Measurements from ENCODE around the gene MYLK2.
"Not testable (repeated sequence)": the region's sequence is repeated elsewhere in the genome, so short reads cannot be mapped to it uniquely, and the experiment has no call there.

Gene MYLK2

DNA sequence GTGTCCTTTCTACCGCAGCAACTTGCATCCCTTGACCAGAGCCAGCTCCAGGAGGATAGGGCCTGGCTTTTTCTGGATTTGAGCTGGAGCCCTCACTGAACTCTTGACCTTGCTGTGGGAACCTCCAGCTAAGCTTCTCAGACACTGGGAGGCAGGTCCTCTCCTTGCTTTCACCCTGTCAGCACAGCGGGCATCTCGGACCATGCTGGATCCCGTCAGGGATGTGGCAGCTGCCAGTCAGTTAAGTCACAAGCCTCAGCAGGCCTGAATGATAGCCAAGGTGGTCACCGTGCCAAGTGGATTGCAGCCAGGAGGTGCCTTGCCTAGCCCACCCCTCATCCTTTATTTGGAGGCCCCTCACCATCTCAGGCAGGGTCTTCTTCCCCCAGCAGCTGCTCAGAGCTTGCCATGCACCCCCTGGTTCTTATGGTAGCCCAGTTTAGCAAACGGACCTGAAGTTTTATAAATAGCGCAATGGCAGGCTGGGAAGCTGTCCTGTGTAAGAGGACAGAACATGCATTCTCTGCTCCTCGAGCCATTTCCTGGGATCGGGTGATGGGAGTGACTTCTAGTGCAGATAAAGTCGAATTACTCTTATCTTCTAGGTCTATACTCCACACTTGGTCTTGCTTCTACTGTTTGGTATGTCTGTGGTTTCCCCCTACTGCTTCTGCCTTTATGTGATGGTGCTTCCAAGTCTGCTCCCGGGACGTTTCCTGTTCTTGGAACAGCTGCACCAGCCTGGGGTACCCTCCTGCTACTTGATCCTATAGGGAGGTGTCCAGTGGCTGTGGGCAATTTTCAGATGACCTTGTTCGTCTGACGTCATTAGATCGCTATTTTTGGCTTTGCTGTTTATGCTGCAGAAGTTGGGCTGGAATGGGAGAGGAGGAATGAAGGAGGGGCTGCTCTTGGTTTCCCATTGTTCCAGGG, 7.1 kb upstream of the MYLK2 start:
- Histone ChIP-seq H3K4me1 (peaks cover 8% of the 10 kb centered on the region), H3K27me3 (no peaks in the 10 kb centered on the region), H3K4me3 (ENCODE audit: low read depth, low read length) (no peak overlapping the region), H3K9me3 (no peaks in the 10 kb centered on the region), H3K36me3 (peaks cover 3% of the 10 kb centered on the region; the same call in 1 of the 2 replicates)
- TF ChIP-seq, protein P1, sequence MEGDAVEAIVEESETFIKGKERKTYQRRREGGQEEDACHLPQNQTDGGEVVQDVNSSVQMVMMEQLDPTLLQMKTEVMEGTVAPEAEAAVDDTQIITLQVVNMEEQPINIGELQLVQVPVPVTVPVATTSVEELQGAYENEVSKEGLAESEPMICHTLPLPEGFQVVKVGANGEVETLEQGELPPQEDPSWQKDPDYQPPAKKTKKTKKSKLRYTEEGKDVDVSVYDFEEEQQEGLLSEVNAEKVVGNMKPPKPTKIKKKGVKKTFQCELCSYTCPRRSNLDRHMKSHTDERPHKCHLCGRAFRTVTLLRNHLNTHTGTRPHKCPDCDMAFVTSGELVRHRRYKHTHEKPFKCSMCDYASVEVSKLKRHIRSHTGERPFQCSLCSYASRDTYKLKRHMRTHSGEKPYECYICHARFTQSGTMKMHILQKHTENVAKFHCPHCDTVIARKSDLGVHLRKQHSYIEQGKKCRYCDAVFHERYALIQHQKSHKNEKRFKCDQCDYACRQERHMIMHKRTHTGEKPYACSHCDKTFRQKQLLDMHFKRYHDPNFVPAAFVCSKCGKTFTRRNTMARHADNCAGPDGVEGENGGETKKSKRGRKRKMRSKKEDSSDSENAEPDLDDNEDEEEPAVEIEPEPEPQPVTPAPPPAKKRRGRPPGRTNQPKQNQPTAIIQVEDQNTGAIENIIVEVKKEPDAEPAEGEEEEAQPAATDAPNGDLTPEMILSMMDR (IDR thresholded peaks at IDR 0.05; ENCODE audit: low read depth, low read length), result no peak
- DNase-seq, result no peak

GRCh38 chr20:31813611-31814010, 5.5 kb upstream of the MYLK2 start:
- peaks cover 8% of the 10 kb centered on the region for H3K4me1 ChIP-seq
- H3K27me3 ChIP-seq, result no peaks in the 10 kb centered on the region
- no peak for DNase-seq
- H3K4me3 ChIP-seq (ENCODE audit: low read depth, low read length), result no peak overlapping the region
- TF ChIP-seq, protein P1 (IDR thresholded peaks at IDR 0.05; ENCODE audit: low read depth, low read length), result no peak
- H3K9me3 ChIP-seq, result no peaks in the 10 kb centered on the region
- 0 out of 2 replicates have a peak, but pooled peaks cover 3% of the 10 kb centered on the region for H3K36me3 ChIP-seq

- DNase-seq; H3K4me3 ChIP-seq (ENCODE audit: low read depth, low read length); H3K4me1 ChIP-seq; H3K27me3 ChIP-seq; H3K36me3 ChIP-seq; H3K9me3 ChIP-seq: not testable (repeated sequence)
Measured at GRCh38 chr20:31814142-31814541, 5.0 kb upstream of the MYLK2 start.

- no peaks in the 10 kb centered on the region for H3K27me3 ChIP-seq
- H3K36me3 ChIP-seq, result 0 out of 2 replicates have a peak, but pooled peaks cover 3% of the 10 kb centered on the region
- no peak overlapping the region for H3K4me3 ChIP-seq (ENCODE audit: low read depth, low read length)
- H3K4me1 ChIP-seq, result peaks cover 8% of the 10 kb centered on the region
- no peak for DNase-seq
- TF ChIP-seq, protein P1 (IDR thresholded peaks at IDR 0.05; ENCODE audit: low read depth, low read length), result no peak
- no peaks in the 10 kb centered on the region for H3K9me3 ChIP-seq
Measured at GRCh38 chr20:31815408-31816188, 3.6 kb upstream of the MYLK2 start.

- Histone ChIP-seq H3K9me3 (no peaks in the 10 kb centered on the region), H3K36me3 (0 out of 2 replicates have a peak, but pooled peaks cover 3% of the 10 kb centered on the region), H3K4me3 (ENCODE audit: low read depth, low read length) (no peak overlapping the region), H3K4me1 (peaks cover 8% of the 10 kb centered on the region), H3K27me3 (no peaks in the 10 kb centered on the region)
- TF ChIP-seq, protein P1 (IDR thresholded peaks at IDR 0.05; ENCODE audit: low read depth, low read length), result no peak
- no peak for DNase-seq
Measured at GRCh38 chr20:31816221-31816620, 2.9 kb upstream of the MYLK2 start.

GRCh38 chr20:31817461-31817860, 1.7 kb upstream of the MYLK2 start:
- TF ChIP-seq, protein P1 (IDR thresholded peaks at IDR 0.05; ENCODE audit: low read depth, low read length), result no peak
- Histone ChIP-seq H3K36me3 (no peaks in the 10 kb centered on the region), H3K4me3 (ENCODE audit: low read depth, low read length) (no peak overlapping the region), H3K27me3 (no peaks in the 10 kb centered on the region), H3K4me1 (peaks cover 8% of the 10 kb centered on the region), H3K9me3 (no peaks in the 10 kb centered on the region)
- DNase-seq, result no peak
